ENCODE measurements around the gene ADGRF5.
"Not testable (repeated sequence)": the region's sequence is repeated elsewhere in the genome, so short reads cannot be mapped to it uniquely, and the experiment has no call there.

ADGRF5 gene

GRCh38 chr6:46845126-46845525 lies 76.6 kb downstream of the ADGRF5 start:
- WGBS (ENCODE audit: extremely low coverage, insufficient coverage, low lambda C conversion rate), result no CpG with 5 or more reads among the region's 5 CpGs
- H4K8ac ChIP-seq (ENCODE audit: low read depth, low read length), result no peak overlapping the region
- no peak overlapping the region for H4K5ac ChIP-seq (ENCODE audit: low read length)
- no peak overlapping the region for H2BK120ac ChIP-seq (ENCODE audit: low read depth, low read length)
- no peak overlapping the region for H3K27ac ChIP-seq (ENCODE audit: low read depth, low read length)
- H3K4me2 ChIP-seq (ENCODE audit: low read length), result no peak overlapping the region
- DNase-seq, result no peak
- no peak overlapping the region for H3K4me3 ChIP-seq (ENCODE audit: low read length)
- H2AK5ac ChIP-seq (ENCODE audit: low read length), result no peak overlapping the region
- H3K79me2 ChIP-seq (ENCODE audit: control insufficient read depth, insufficient read depth, low read length), result no peaks in the 10 kb centered on the region
- H3K27me3 ChIP-seq (ENCODE audit: insufficient read depth, low read length, poor library complexity), result no peaks in the 10 kb centered on the region
- H3K9ac ChIP-seq (ENCODE audit: low read length), result no peak overlapping the region
- H3K56ac ChIP-seq (ENCODE audit: low read length), result no peak overlapping the region
- H3K18ac ChIP-seq (ENCODE audit: low read length), result no peak overlapping the region
- H3K23ac ChIP-seq (ENCODE audit: low read length), result no peak overlapping the region
- no peaks in the 10 kb centered on the region for H3K4me1 ChIP-seq (ENCODE audit: control insufficient read depth, low read depth, low read length)
- H3K36me3 ChIP-seq (ENCODE audit: control insufficient read depth, insufficient read depth, low read length), result no peaks in the 10 kb centered on the region
- H3K4ac ChIP-seq (ENCODE audit: low read depth, low read length), result no peak overlapping the region
- H2BK5ac ChIP-seq (ENCODE audit: low read length), result no peak overlapping the region
- H3K79me1 ChIP-seq (ENCODE audit: low read length), result no peaks in the 10 kb centered on the region
- no peak overlapping the region for H2BK15ac ChIP-seq (replicated peaks; ENCODE audit: low read depth)

- no CpG with 5 or more reads among the region's 6 CpGs for WGBS (ENCODE audit: extremely low coverage, insufficient coverage, low lambda C conversion rate)
- not testable (repeated sequence) for H2AK5ac ChIP-seq (ENCODE audit: low read length); H3K9ac ChIP-seq (ENCODE audit: low read length); H3K4me3 ChIP-seq (ENCODE audit: low read length); DNase-seq; H3K27me3 ChIP-seq (ENCODE audit: insufficient read depth, low read length, poor library complexity); H3K4ac ChIP-seq (ENCODE audit: low read depth, low read length); H2BK15ac ChIP-seq (replicated peaks; ENCODE audit: low read depth); H3K23ac ChIP-seq (ENCODE audit: low read length); H3K18ac ChIP-seq (ENCODE audit: low read length); H3K36me3 ChIP-seq (ENCODE audit: control insufficient read depth, insufficient read depth, low read length); H3K27ac ChIP-seq (ENCODE audit: low read depth, low read length); H3K56ac ChIP-seq (ENCODE audit: low read length); H3K4me2 ChIP-seq (ENCODE audit: low read length); H3K79me2 ChIP-seq (ENCODE audit: control insufficient read depth, insufficient read depth, low read length); H3K4me1 ChIP-seq (ENCODE audit: control insufficient read depth, low read depth, low read length); H2BK5ac ChIP-seq (ENCODE audit: low read length); H4K8ac ChIP-seq (ENCODE audit: low read depth, low read length); H2BK120ac ChIP-seq (ENCODE audit: low read depth, low read length); H3K79me1 ChIP-seq (ENCODE audit: low read length); H4K5ac ChIP-seq (ENCODE audit: low read length)
Observed at GRCh38 chr6:46842252-46842846, 79.4 kb downstream of the ADGRF5 start.

DNA sequence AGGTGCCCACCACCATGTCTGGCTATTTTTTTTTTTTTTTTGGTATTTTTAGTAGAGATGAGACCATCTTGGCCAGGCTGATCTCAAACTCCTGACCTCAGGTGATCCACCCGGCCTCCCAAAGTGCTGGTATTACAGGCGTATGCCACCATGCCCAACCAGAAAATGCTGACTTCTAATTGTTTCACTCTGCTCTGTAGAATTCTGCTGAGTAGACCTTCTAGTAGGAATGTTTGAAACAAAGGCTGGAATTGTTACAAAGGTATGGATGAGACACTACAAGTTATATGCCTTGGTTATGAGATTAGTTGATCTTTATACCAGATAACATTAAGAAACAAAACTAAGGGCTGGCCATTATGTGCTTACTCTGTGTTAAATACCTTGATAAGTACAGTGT lies 83.7 kb downstream of the ADGRF5 start:
- Histone ChIP-seq H3K18ac (ENCODE audit: low read length) (no peak overlapping the region), H3K4me2 (ENCODE audit: low read length) (no peak overlapping the region), H3K27me3 (ENCODE audit: insufficient read depth, low read length, poor library complexity) (no peaks in the 10 kb centered on the region), H2BK5ac (ENCODE audit: low read length) (no peak overlapping the region), H3K9ac (ENCODE audit: low read length) (no peak overlapping the region), H2BK120ac (ENCODE audit: low read depth, low read length) (no peak overlapping the region), H2BK15ac (replicated peaks; ENCODE audit: low read depth) (no peak overlapping the region), H3K36me3 (ENCODE audit: control insufficient read depth, insufficient read depth, low read length) (no peaks in the 10 kb centered on the region), H4K5ac (ENCODE audit: low read length) (no peak overlapping the region), H4K8ac (ENCODE audit: low read depth, low read length) (no peak overlapping the region), H3K23ac (ENCODE audit: low read length) (no peak overlapping the region), H3K56ac (ENCODE audit: low read length) (no peak overlapping the region), H3K4me1 (ENCODE audit: control insufficient read depth, low read depth, low read length) (no peaks in the 10 kb centered on the region), H3K27ac (ENCODE audit: low read depth, low read length) (no peak overlapping the region), H3K79me1 (ENCODE audit: low read length) (no peaks in the 10 kb centered on the region), H2AK5ac (ENCODE audit: low read length) (no peak overlapping the region), H3K79me2 (ENCODE audit: control insufficient read depth, insufficient read depth, low read length) (no peaks in the 10 kb centered on the region), H3K4ac (ENCODE audit: low read depth, low read length) (no peak overlapping the region), H3K4me3 (ENCODE audit: low read length) (no peak overlapping the region)
- DNase-seq, result no peak
- WGBS (ENCODE audit: extremely low coverage, insufficient coverage, low lambda C conversion rate), result no CpG with 5 or more reads among the region's 2 CpGs

DNA sequence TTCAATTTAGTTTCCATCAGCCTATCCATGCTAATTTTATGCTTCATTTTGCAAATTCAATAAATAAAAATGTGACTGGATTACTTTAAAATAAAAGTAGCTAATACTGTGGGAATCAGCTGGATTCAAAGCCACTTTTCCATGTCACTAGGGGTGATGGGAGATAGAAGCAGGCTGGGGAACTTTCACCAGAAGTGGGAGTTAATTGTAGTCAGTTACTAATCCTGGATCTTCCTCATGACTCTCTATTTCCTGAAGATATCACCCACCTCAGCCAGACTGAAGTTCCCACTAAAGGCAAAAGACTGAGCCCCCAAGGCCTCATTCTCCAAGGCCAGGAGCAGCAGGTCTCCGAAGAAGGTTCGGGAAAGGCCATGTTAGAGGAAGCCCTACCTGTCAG lies 86.7 kb downstream of the ADGRF5 start:
- H3K18ac ChIP-seq (ENCODE audit: low read length); H2BK5ac ChIP-seq (ENCODE audit: low read length); H3K4me1 ChIP-seq (ENCODE audit: control insufficient read depth, low read depth, low read length); H3K27me3 ChIP-seq (ENCODE audit: insufficient read depth, low read length, poor library complexity); H3K79me1 ChIP-seq (ENCODE audit: low read length); H3K79me2 ChIP-seq (ENCODE audit: control insufficient read depth, insufficient read depth, low read length); H3K4ac ChIP-seq (ENCODE audit: low read depth, low read length); H3K56ac ChIP-seq (ENCODE audit: low read length); H2BK120ac ChIP-seq (ENCODE audit: low read depth, low read length); H3K4me2 ChIP-seq (ENCODE audit: low read length); H3K36me3 ChIP-seq (ENCODE audit: control insufficient read depth, insufficient read depth, low read length); H3K23ac ChIP-seq (ENCODE audit: low read length); H2BK15ac ChIP-seq (replicated peaks; ENCODE audit: low read depth); H2AK5ac ChIP-seq (ENCODE audit: low read length); H3K9ac ChIP-seq (ENCODE audit: low read length); H3K4me3 ChIP-seq (ENCODE audit: low read length); H4K5ac ChIP-seq (ENCODE audit: low read length); H3K27ac ChIP-seq (ENCODE audit: low read depth, low read length); H4K8ac ChIP-seq (ENCODE audit: low read depth, low read length); DNase-seq: not testable (repeated sequence)
- no CpG with 5 or more reads among the region's 2 CpGs for whole genome bisulfite sequencing (ENCODE audit: extremely low coverage, insufficient coverage, low lambda C conversion rate)

- not testable (repeated sequence) for H3K36me3 ChIP-seq (ENCODE audit: control insufficient read depth, insufficient read depth, low read length); H2AK5ac ChIP-seq (ENCODE audit: low read length); H3K23ac ChIP-seq (ENCODE audit: low read length); H2BK120ac ChIP-seq (ENCODE audit: low read depth, low read length); H2BK5ac ChIP-seq (ENCODE audit: low read length); H3K4me2 ChIP-seq (ENCODE audit: low read length); DNase-seq; H3K79me1 ChIP-seq (ENCODE audit: low read length); H4K8ac ChIP-seq (ENCODE audit: low read depth, low read length); H3K4ac ChIP-seq (ENCODE audit: low read depth, low read length); H3K56ac ChIP-seq (ENCODE audit: low read length); H4K5ac ChIP-seq (ENCODE audit: low read length); H3K18ac ChIP-seq (ENCODE audit: low read length); H3K79me2 ChIP-seq (ENCODE audit: control insufficient read depth, insufficient read depth, low read length); H3K4me3 ChIP-seq (ENCODE audit: low read length); H3K27me3 ChIP-seq (ENCODE audit: insufficient read depth, low read length, poor library complexity); H3K9ac ChIP-seq (ENCODE audit: low read length); H3K4me1 ChIP-seq (ENCODE audit: control insufficient read depth, low read depth, low read length); H2BK15ac ChIP-seq (replicated peaks; ENCODE audit: low read depth); H3K27ac ChIP-seq (ENCODE audit: low read depth, low read length)
- no CpG with 5 or more reads among the region's 7 CpGs for WGBS (ENCODE audit: extremely low coverage, insufficient coverage, low lambda C conversion rate)
Observed at GRCh38 chr6:46834257-46834916, 87.4 kb downstream of the ADGRF5 start.

GRCh38 chr6:46832816-46833215 lies 88.9 kb downstream of the ADGRF5 start:
- no CpG with 5 or more reads among the region's 3 CpGs for WGBS (ENCODE audit: extremely low coverage, insufficient coverage, low lambda C conversion rate)
- Histone ChIP-seq H2AK5ac (ENCODE audit: low read length) (no peak overlapping the region), H3K9ac (ENCODE audit: low read length) (no peak overlapping the region), H3K56ac (ENCODE audit: low read length) (no peak overlapping the region), H3K23ac (ENCODE audit: low read length) (no peak overlapping the region), H3K4ac (ENCODE audit: low read depth, low read length) (no peak overlapping the region), H4K8ac (ENCODE audit: low read depth, low read length) (no peak overlapping the region), H4K5ac (ENCODE audit: low read length) (no peak overlapping the region), H3K79me1 (ENCODE audit: low read length) (no peaks in the 10 kb centered on the region), H2BK120ac (ENCODE audit: low read depth, low read length) (no peak overlapping the region), H3K4me3 (ENCODE audit: low read length) (no peak overlapping the region), H3K27ac (ENCODE audit: low read depth, low read length) (no peak overlapping the region), H3K79me2 (ENCODE audit: control insufficient read depth, insufficient read depth, low read length) (no peaks in the 10 kb centered on the region), H3K4me2 (ENCODE audit: low read length) (no peak overlapping the region), H2BK15ac (replicated peaks; ENCODE audit: low read depth) (no peak overlapping the region), H3K18ac (ENCODE audit: low read length) (no peak overlapping the region), H3K27me3 (ENCODE audit: insufficient read depth, low read length, poor library complexity) (no peaks in the 10 kb centered on the region), H3K36me3 (ENCODE audit: control insufficient read depth, insufficient read depth, low read length) (no peaks in the 10 kb centered on the region), H3K4me1 (ENCODE audit: control insufficient read depth, low read depth, low read length) (no peaks in the 10 kb centered on the region), H2BK5ac (ENCODE audit: low read length) (no peak overlapping the region)
- DNase-seq, result no peak
